ENCODE data around the gene FN1. TPM values are rescaled to one million over a fixed set of nuclear protein-coding genes. Genes with fewer than 3 reads are reported as not detected.
A peak's percentile ranks its signal among the peaks of the same experiment; 100 is the strongest.
"Not testable (repeated sequence)": the region's sequence is repeated elsewhere in the genome, so short reads cannot be mapped to it uniquely, and the experiment has no call there.

Gene FN1
- total RNA-seq, 1 donor from 2014 or later = not detected

GRCh38 chr2:215314896-215315295, 121.0 kb downstream of the FN1 start:
- Mint-ChIP-seq H3K27me3 (no peaks in the 10 kb centered on the region), H3K9me3 (no peaks in the 10 kb centered on the region), H3K4me3 (no peak overlapping the region), H3K4me1 (peaks cover 36% of the 10 kb centered on the region), H3K36me3 (ENCODE audit: low read depth) (peaks cover 56% of the 10 kb centered on the region), H3K27ac (no peak overlapping the region)
- ATAC-seq (ENCODE audit: low read depth) (no peak), DNase-seq (no peak)
- POLR2A ChIA-PET = no interaction called here
- CTCF ChIA-PET = no interaction called here
- no peak for TF ChIP-seq CTCF (IDR thresholded peaks at IDR 0.05)
- intact Hi-C loops (cut with micrococcal nuclease) = loop anchor here (5.0 kb wide), 3 partner anchors 122 to 1182 kb away; partner anchors contain the start of genes FN1 and RPL37A

- no peak for ATAC-seq (ENCODE audit: low read depth)
- Mint-ChIP-seq H3K27me3 (no peaks in the 10 kb centered on the region), H3K36me3 (ENCODE audit: low read depth) (peaks cover 43% of the 10 kb centered on the region), H3K4me3 (peak overlapping the region; percentile 95), H3K4me1 (peaks cover 35% of the 10 kb centered on the region), H3K27ac (peak overlapping the region; percentile 91), H3K9me3 (no peaks in the 10 kb centered on the region)
- CTCF ChIA-PET = no interaction called here
- POLR2A ChIA-PET = no interaction called here
- intact Hi-C loops (cut with micrococcal nuclease) = loop anchor here (2.0 to 5.0 kb wide), 6 partner anchors 20 to 1184 kb away; partner anchors contain the start of genes FN1, RPL37A and SMARCAL1
- TF ChIP-seq CTCF (IDR thresholded peaks at IDR 0.05) = no peak
- DNase-seq = no peak
Observed at GRCh38 chr2:215313255-215313613, 122.6 kb downstream of the FN1 start.

- no peaks in the 10 kb centered on the region for H3K27me3 Mint-ChIP-seq
- ChIA-PET CTCF (interaction anchor here (1.3 kb wide), 1 partner anchor 517 kb away, joined by 3 read pairs; no protein-coding TSS in a partner anchor), POLR2A (interaction anchor here (0.6 to 1.1 kb wide), 4 partner anchors 9 to 723 kb away, joined by 3 to 13 read pairs (median 3); no protein-coding TSS in a partner anchor)
- intact Hi-C loops (cut with micrococcal nuclease) = loop anchor here (1.0 to 5.0 kb wide), 7 partner anchors 21 to 1185 kb away; partner anchors contain the start of genes BARD1, FN1, RPL37A and SMARCAL1
- peaks cover 35% of the 10 kb centered on the region for H3K4me1 Mint-ChIP-seq
- peak within 1 kb of the TSS; percentile 91 for H3K27ac Mint-ChIP-seq
- no peak for TF ChIP-seq CTCF (IDR thresholded peaks at IDR 0.05)
- H3K4me3 Mint-ChIP-seq = peak within 1 kb of the TSS; percentile 95
- peak; percentile 86 for DNase-seq
- peaks cover 34% of the 10 kb centered on the region for H3K36me3 Mint-ChIP-seq (ENCODE audit: low read depth)
- ATAC-seq (ENCODE audit: low read depth) = peak; percentile 96
- H3K9me3 Mint-ChIP-seq = no peaks in the 10 kb centered on the region
Observed at GRCh38 chr2:215311625-215312396, 124.1 kb downstream of the FN1 start, which contains the start of gene ATIC. Gene ATIC, plus strand, starts transcription at chr2:215312059. Its CDS starts 84 bp downstream, at chr2:215312143.

GRCh38 chr2:215311259-215311624, 124.6 kb downstream of the FN1 start:
- Mint-ChIP-seq H3K4me1 (peaks cover 33% of the 10 kb centered on the region), H3K4me3 (peak overlapping the region; percentile 86), H3K36me3 (ENCODE audit: low read depth) (peaks cover 31% of the 10 kb centered on the region), H3K27ac (peak overlapping the region; percentile 72)
- DNase-seq; ATAC-seq (ENCODE audit: low read depth); H3K9me3 Mint-ChIP-seq; H3K27me3 Mint-ChIP-seq: not testable (repeated sequence)
- intact Hi-C loops (cut with micrococcal nuclease) = loop anchor here (1.0 to 5.0 kb wide), 4 partner anchors 126 to 1186 kb away; partner anchors contain the start of genes BARD1, FN1 and RPL37A
- CTCF ChIA-PET = interaction anchor here (1.3 kb wide), 1 partner anchor 517 kb away, joined by 3 read pairs; no protein-coding TSS in a partner anchor
- POLR2A ChIA-PET = interaction anchor here (0.9 to 1.1 kb wide), 3 partner anchors 9 to 724 kb away, joined by 3 read pairs; no protein-coding TSS in a partner anchor

Other genes with a start within 250 kb of the FN1 start
- 161 and 179 TPM in 2 replicates for gene ATIC, start 124.0 kb downstream of the FN1 start, total RNA-seq